Measurements from ENCODE around the gene EMX1. TPM values are rescaled to one million over a fixed set of nuclear protein-coding genes. Genes with fewer than 3 reads are reported as not detected.

The EMX1 gene
- polyA plus RNA-seq, 3 donors: not detected

- Histone ChIP-seq H3K27ac (ENCODE audit: low read depth in 1 of 2, low read length in 2 of 2) (no peak overlapping the region), H4K20me1 (ENCODE audit: insufficient read depth, low read length) (no peaks in the 10 kb centered on the region), H3K27me3 (ENCODE audit: control insufficient read depth in 2 of 2, insufficient read depth in 2 of 2, low read length in 2 of 2) (peaks cover 81 to 93% of the 10 kb centered on the region in 2 donors), H3K4me2 (replicated peaks; ENCODE audit: extremely low read depth, low read length, poor library complexity, severe bottlenecking) (peak overlapping the region; percentile 56), H3K9me3 (replicated peaks in 1 of 2; ENCODE audit: control insufficient read depth in 1 of 2, insufficient read depth in 1 of 2, low read length in 2 of 2) (peaks cover 6 to 66% of the 10 kb centered on the region in 2 donors), H3K4me3 (replicated peaks in 1 of 3; ENCODE audit: low read depth in 2 of 3, low read length in 3 of 3) (peak overlapping the region in 1 of 3 experiments; percentile 51), H3K36me3 (replicated peaks in 1 of 2; ENCODE audit: control insufficient read depth in 1 of 2, insufficient read depth in 2 of 2, low read length in 2 of 2) (no peaks in the 10 kb centered on the region), H3K79me2 (ENCODE audit: insufficient read depth, low read length) (no peaks in the 10 kb centered on the region), H2AFZ (ENCODE audit: insufficient read depth, low read depth, low read length, poor library complexity, severe bottlenecking) (no peak overlapping the region), H3K9ac (ENCODE audit: insufficient read depth, low read length, poor library complexity, severe bottlenecking) (no peak overlapping the region), H3K4me1 (ENCODE audit: control insufficient read depth in 1 of 2, insufficient read depth in 2 of 2, low read length in 2 of 2) (peaks cover 25 to 42% of the 10 kb centered on the region in 2 donors)
- TF ChIP-seq CTCF (IDR thresholded peaks at IDR 0.05): no peak
- Mint-ChIP-seq H3K4me1 (peaks cover 24% of the 10 kb centered on the region), H3K36me3 (peaks cover 0 to 3% of the 10 kb centered on the region in 2 donors), H3K4me3 (peak overlapping the region; percentile 45 to 80), H3K9me3 (peaks cover 0 to 29% (median 10%) of the 10 kb centered on the region in 7 donors), H3K27ac (no peak overlapping the region), H3K27me3 (ENCODE audit: low read depth in 3 of 3) (peaks cover 82 to 96% (median 88%) of the 10 kb centered on the region in 3 donors)
- no peak for DNase-seq
- intact Hi-C loops (cut with micrococcal nuclease): no loop called here
- WGBS (ENCODE audit: insufficient coverage): 2% methylated on average over 76 of the region's 77 CpGs
These were observed 3.2 kb downstream of the EMX1 start for GRCh38 chr2:72920318-72921087.

- Histone ChIP-seq H2AFZ (ENCODE audit: insufficient read depth, low read depth, low read length, poor library complexity, severe bottlenecking) (no peak overlapping the region), H3K79me2 (ENCODE audit: insufficient read depth, low read length) (no peaks in the 10 kb centered on the region), H3K27ac (ENCODE audit: low read depth in 1 of 2, low read length in 2 of 2) (no peak overlapping the region), H3K27me3 (ENCODE audit: control insufficient read depth in 2 of 2, insufficient read depth in 2 of 2, low read length in 2 of 2) (peaks cover 82 to 93% of the 10 kb centered on the region in 2 donors), H3K9ac (ENCODE audit: insufficient read depth, low read length, poor library complexity, severe bottlenecking) (no peak overlapping the region), H3K36me3 (replicated peaks in 1 of 2; ENCODE audit: control insufficient read depth in 1 of 2, insufficient read depth in 2 of 2, low read length in 2 of 2) (no peaks in the 10 kb centered on the region), H3K4me2 (replicated peaks; ENCODE audit: extremely low read depth, low read length, poor library complexity, severe bottlenecking) (no peak overlapping the region), H3K4me3 (replicated peaks in 1 of 3; ENCODE audit: low read depth in 2 of 3, low read length in 3 of 3) (no peak overlapping the region), H3K9me3 (replicated peaks in 1 of 2; ENCODE audit: control insufficient read depth in 1 of 2, insufficient read depth in 1 of 2, low read length in 2 of 2) (peaks cover 6 to 66% of the 10 kb centered on the region in 2 donors), H3K4me1 (ENCODE audit: control insufficient read depth in 1 of 2, insufficient read depth in 2 of 2, low read length in 2 of 2) (peaks cover 19 to 36% of the 10 kb centered on the region in 2 donors), H4K20me1 (ENCODE audit: insufficient read depth, low read length) (no peaks in the 10 kb centered on the region)
- TF ChIP-seq CTCF (IDR thresholded peaks at IDR 0.05): no peak
- H3K27me3 Mint-ChIP-seq (ENCODE audit: low read depth in 3 of 3): peaks cover 79 to 91% (median 86%) of the 10 kb centered on the region in 3 donors
- DNase-seq: no peak
- peaks cover 0 to 25% (median 8%) of the 10 kb centered on the region in 7 donors for H3K9me3 Mint-ChIP-seq
- peaks cover 23% of the 10 kb centered on the region for H3K4me1 Mint-ChIP-seq
- intact Hi-C loops (cut with micrococcal nuclease): no loop called here
- H3K4me3 Mint-ChIP-seq: peak overlapping the region in 1 of 2 donors; percentile 64
- 31% methylated on average over 5 of the region's 15 CpGs for WGBS (ENCODE audit: insufficient coverage)
- no peak overlapping the region for H3K27ac Mint-ChIP-seq
- H3K36me3 Mint-ChIP-seq: peaks cover 0 to 3% of the 10 kb centered on the region in 2 donors
These were observed 4.0 kb downstream of the EMX1 start for GRCh38 chr2:72921088-72921851.

Data from CD14-positive monocyte (primary cell).